HUES48 (cell line): Measurements from ENCODE around the gene CST3.
"Not testable (repeated sequence)": the region's sequence is repeated elsewhere in the genome, so short reads cannot be mapped to it uniquely, and the experiment has no call there.

Experiments
- H3K27ac ChIP-seq: one replicate; pipeline ENCODE4 v1.7.0; 2013; ENCODE audit warnings: low read depth, low read length, inconsistent platforms
- H3K27me3 ChIP-seq: 2 replicates; pipeline ENCODE4 v1.6.1; 2013; ENCODE audit warnings: mild to moderate bottlenecking, low read length; ENCODE audit not compliant: control insufficient read depth, insufficient read depth
- H3K36me3 ChIP-seq: 2 replicates; pipeline ENCODE4 v1.6.1; 2013; ENCODE audit warnings: low read length; ENCODE audit not compliant: control insufficient read depth, insufficient read depth
- H3K4me1 ChIP-seq: 2 replicates; pipeline ENCODE4 v1.6.1; 2013; ENCODE audit warnings: mild to moderate bottlenecking, low read length; ENCODE audit not compliant: control insufficient read depth, insufficient read depth
- H3K4me3 ChIP-seq: 2 replicates; pipeline ENCODE4 v1.5.1; 2013; ENCODE audit warnings: mild to moderate bottlenecking, low read depth, low read length
- H3K9ac ChIP-seq: 2 replicates; pipeline ENCODE4 v1.6.1; 2013; ENCODE audit warnings: mild to moderate bottlenecking, low read depth, low read length, moderate library complexity
- H3K9me3 ChIP-seq: 2 replicates; pipeline ENCODE4 v1.6.1; 2013; ENCODE audit warnings: low read length; ENCODE audit not compliant: control insufficient read depth, insufficient read depth

CST3 gene, protein sequence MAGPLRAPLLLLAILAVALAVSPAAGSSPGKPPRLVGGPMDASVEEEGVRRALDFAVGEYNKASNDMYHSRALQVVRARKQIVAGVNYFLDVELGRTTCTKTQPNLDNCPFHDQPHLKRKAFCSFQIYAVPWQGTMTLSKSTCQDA

DNA sequence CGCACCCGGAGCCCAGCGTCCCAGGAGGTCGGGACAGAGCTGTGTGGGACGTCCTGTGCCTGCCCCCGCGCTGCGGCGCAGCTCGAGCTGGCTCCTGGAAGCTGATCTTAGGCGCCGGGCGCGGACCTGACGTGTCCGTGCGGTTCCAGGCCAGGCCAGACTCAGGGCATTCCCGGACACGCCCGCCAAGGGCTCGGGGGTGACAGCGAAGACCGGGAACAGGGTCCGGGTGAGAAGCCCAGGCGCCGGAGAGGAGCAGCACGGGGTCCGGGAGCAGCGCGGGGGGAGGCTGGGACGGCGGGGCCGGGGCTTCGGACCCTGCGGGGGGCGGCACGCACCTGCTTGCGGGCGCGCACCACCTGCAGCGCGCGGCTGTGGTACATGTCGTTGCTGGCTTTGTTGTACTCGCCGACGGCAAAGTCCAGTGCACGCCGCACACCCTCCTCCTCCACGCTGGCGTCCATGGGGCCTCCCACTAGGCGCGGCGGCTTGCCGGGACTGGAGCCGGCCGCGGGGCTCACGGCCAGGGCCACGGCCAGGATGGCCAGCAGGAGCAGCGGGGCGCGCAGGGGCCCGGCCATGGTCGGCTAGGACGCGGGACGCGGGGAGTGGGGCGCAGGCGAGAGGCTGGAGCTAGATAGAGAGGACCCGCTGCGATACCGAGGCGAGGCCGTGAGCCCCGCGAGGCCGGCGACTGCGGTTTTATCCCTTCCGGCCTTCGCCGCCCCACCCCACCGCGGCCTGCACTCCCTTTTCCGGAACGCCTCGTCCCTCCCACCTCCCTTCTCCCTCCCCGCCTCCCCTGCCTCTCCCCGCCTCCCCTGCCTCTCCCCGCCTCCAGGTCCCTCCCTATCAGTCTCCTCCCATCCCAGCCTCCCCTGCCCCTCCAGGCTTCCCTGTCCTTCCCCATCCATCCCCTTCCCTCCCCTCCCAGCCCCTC lies at the start of gene CST3:
Gene CST3 (minus strand): TSS at position 674 of the 940 bp plus-strand sequence. CDS start 93 bp downstream, at position 581.
- Histone ChIP-seq H3K27ac (no peak within 1 kb of the TSS), H3K9ac (peak within 1 kb of the TSS; percentile 61; the same call in 1 of the 2 replicates)

DNA sequence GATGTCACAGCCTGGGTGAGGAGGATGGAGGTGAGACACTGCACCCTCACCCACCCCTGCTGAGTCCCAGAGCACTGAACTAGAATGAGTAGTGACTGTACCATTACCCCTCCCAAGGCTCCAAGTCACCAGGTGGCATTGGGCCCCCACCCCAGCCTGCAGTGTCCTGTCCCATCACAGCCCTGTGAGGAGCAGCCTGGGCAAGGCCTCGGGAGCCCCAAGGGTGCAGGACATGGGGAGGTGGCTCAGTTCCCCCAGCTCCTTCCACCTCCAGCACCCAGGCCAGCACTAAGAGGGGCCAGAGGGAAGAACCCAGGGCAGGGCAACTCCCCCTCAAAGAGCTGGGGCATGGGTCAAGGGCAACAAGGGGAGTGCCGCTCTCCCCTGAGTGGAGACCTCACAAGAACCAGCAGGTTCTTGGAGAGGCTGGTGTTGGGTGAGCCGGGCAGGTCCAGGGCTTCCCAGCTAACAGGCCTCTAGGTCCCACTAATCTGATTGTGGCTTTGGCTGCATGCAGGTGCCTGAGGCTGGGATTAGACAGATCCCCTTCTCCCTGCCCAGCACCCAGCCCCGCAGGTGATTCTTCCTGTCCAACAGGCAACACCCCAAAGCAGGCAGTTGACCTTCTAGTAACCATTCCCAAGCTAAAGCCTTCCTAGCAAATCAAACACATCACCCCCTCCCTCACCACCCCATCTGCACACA lies 48.4 kb upstream of the CST3 start:
- no peak overlapping the region for H3K4me3 ChIP-seq
- no peak overlapping the region for H3K9ac ChIP-seq
- H3K9me3 ChIP-seq, result no peaks in the 10 kb centered on the region
- H3K36me3 ChIP-seq, result no peaks in the 10 kb centered on the region
- no peaks in the 10 kb centered on the region for H3K27me3 ChIP-seq
- no peaks in the 10 kb centered on the region for H3K4me1 ChIP-seq
- H3K27ac ChIP-seq, result no peak overlapping the region

More for the DNA sequence above, at the start of gene CST3:
- peak within 1 kb of the TSS; percentile 81 for H3K4me3 ChIP-seq
- peaks cover 7% of the 10 kb centered on the region for H3K4me1 ChIP-seq
- no peaks in the 10 kb centered on the region for H3K9me3 ChIP-seq
- H3K27me3 ChIP-seq, result peaks cover 12% of the 10 kb centered on the region
- H3K36me3 ChIP-seq, result no peaks in the 10 kb centered on the region

DNA sequence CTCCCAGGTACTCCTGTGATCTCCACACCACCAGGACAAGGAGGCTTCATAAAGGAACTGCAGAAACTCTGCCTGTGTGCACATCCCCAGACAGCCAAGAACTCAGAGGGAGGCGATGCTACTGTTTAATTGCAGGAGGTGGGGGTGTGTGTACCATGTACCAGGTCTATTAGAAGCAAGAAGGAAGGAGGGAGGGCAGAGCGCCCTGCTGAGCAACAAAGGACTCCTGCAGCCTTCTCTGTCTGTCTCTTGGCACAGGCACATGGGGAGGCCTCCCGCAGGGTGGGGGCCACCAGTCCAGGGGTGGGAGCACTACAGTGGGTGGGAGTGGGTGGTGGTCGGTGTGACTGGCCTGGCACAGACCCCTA lies 47.8 kb upstream of the CST3 start:
- H3K9me3 ChIP-seq, H3K9ac ChIP-seq, H3K4me3 ChIP-seq, H3K4me1 ChIP-seq, H3K27me3 ChIP-seq, H3K36me3 ChIP-seq, H3K27ac ChIP-seq: not testable (repeated sequence)

DNA sequence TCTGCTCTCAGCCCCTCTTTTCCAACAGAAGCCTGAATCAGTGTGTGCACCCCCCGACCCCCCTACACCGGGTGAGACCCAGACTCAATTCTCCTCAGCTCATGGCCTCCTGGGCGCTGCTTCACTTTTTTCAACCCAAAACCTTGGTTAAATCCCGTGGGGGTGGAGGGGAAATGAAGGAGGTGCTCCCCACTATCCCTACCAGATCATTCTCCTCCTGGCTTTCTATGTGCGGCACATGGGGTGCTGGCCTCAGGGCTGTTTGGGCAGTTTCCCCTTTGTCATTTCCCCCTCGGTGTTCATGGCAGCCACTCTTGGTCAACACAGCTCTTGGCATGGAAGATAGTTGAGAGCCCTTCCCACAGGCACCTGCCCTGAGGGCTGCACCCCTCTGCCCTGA lies 46.5 kb upstream of the CST3 start:
- Histone ChIP-seq H3K9me3 (no peaks in the 10 kb centered on the region), H3K4me3 (no peak overlapping the region), H3K27ac (no peak overlapping the region), H3K9ac (no peak overlapping the region), H3K4me1 (no peaks in the 10 kb centered on the region), H3K27me3 (no peaks in the 10 kb centered on the region), H3K36me3 (no peaks in the 10 kb centered on the region)

DNA sequence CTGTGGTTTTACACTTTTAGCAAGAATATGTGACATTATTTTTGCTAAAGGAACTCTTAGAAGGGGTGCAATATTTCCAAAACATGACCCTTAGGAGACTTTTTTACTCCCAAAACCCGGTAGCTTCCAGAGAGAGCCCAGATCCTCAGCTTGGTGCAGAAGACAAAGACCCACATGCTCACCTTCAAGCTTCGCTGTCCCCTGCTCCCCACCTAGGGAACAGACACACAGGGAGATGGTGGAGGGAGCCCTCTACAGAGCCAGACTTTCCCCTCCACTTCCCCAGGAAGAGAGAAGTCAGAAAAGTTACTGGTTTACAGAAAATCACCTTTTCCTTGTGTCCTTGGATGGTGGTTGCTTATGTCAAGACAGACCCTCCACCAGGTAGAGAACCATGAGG lies 46.1 kb upstream of the CST3 start:
- H3K27me3 ChIP-seq, result no peaks in the 10 kb centered on the region
- no peak overlapping the region for H3K27ac ChIP-seq
- no peaks in the 10 kb centered on the region for H3K9me3 ChIP-seq
- no peaks in the 10 kb centered on the region for H3K4me1 ChIP-seq
- no peak overlapping the region for H3K9ac ChIP-seq
- no peaks in the 10 kb centered on the region for H3K36me3 ChIP-seq
- no peak overlapping the region for H3K4me3 ChIP-seq

DNA sequence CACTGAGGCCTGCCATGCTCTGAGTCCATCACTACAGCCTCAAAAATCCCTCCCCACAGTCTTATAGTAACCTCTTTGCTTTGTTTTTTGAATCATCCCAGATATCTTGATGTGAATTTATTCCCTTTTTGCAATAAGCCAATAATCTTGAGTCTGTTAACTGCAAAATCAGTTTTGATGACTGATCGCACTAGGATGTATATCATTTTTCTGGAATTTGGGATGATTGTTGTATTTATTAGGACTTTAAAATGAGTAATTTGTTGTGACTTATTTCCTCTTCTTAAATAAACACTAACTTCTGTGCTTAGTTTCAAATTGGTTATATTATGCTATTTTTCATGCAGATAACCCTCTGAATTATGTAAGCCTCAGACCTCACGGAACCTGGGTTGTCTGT lies 45.5 kb upstream of the CST3 start:
- Histone ChIP-seq H3K9me3 (no peaks in the 10 kb centered on the region), H3K36me3 (no peaks in the 10 kb centered on the region), H3K4me3 (no peak overlapping the region), H3K4me1 (no peaks in the 10 kb centered on the region), H3K27me3 (no peaks in the 10 kb centered on the region), H3K27ac (no peak overlapping the region), H3K9ac (no peak overlapping the region)

DNA sequence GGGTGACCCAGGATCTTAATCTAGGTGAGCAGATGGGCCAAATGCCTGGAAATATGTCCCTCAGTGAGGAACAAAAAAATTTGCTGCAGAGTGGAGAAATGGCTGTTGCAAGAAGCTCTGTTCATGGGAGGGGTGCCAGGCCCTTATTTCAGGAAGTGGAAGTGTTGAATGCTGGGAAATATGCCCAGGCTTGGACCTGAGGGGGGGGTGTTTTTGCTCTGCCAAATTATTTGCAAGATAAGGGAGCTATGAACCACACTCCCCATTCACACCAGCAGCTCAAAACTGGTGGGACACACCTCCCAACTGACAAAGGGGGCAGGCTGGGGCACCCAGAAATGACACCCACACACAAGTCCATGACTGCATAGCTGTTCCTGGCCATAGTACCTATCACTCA lies 42.4 kb upstream of the CST3 start:
- Histone ChIP-seq H3K27ac (no peak overlapping the region), H3K36me3 (no peaks in the 10 kb centered on the region), H3K27me3 (no peaks in the 10 kb centered on the region), H3K4me3 (no peak overlapping the region), H3K9ac (no peak overlapping the region), H3K9me3 (no peaks in the 10 kb centered on the region), H3K4me1 (no peaks in the 10 kb centered on the region)

DNA sequence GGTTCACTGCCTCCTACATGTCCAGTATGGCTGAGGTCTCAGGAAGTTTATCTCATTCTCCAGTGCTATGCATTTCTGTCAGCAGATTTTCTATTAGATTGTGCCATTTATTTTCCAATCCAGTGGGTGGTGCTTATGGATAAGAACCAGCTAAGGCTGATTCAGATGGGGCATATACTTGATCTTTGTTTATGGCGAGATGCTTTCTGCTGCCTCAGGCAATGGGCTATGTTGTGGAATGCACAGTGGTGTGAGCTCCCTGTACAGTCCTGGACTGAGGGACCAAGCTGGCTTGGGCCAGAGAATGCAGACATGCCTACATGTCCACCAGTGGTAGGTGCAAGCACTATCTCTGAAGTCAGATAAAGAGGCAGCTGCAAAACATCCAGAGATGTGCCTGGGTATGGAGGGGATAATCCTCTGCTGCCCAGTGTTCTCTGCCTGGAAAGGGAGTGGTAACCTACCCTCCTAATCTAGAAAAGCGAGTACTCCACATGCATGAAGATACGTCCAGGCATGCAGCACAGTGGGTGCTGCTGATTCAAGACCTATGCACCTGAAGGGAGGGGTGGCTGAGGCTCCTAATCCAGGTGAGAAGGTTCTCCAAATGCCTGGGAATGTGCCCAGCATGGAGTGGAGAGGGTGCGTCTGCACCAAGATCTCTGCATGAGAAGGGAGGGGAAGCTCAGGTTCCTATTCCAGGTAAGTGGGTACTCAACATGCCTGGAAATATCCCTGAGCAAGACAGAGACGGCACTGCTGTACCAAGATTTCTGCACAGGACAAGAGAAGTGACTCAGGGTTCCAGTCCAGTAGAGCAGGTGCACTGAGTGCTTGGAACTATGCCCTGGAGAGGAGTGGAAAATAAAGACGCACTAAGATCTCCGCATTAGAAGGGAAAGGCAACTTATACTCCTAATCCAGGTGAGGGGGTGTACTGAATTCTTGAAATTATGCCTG lies 41.7 kb upstream of the CST3 start:
- no peaks in the 10 kb centered on the region for H3K27me3 ChIP-seq

DNA sequence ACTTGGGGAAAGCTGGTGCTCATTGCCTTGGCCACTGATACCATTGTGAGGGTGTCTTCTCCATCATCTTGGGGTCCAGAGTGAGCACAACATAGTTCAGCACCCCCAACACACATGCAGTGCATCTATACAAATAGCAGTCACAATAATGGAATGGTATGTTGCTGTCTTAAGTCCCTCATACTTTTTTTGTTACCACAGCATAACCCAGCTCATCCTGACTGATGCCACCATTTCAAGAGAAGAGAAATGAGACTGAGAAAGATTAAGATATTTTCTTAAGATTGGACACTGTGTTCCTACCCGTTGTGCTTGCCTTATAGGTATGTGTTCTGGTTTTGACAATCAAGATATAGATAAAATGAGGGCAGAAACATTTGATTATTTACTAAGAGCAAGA lies 35.5 kb upstream of the CST3 start:
- Histone ChIP-seq H3K9ac (no peak overlapping the region), H3K4me1 (no peaks in the 10 kb centered on the region), H3K27ac (no peak overlapping the region), H3K9me3 (no peaks in the 10 kb centered on the region), H3K27me3 (no peaks in the 10 kb centered on the region), H3K36me3 (no peaks in the 10 kb centered on the region), H3K4me3 (no peak overlapping the region)

More for the DNA sequence above, 41.7 kb upstream of the CST3 start:
- H3K9ac ChIP-seq, result no peak overlapping the region
- no peaks in the 10 kb centered on the region for H3K4me1 ChIP-seq
- H3K27ac ChIP-seq, result no peak overlapping the region
- H3K4me3 ChIP-seq, result no peak overlapping the region
- H3K9me3 ChIP-seq, result no peaks in the 10 kb centered on the region
- H3K36me3 ChIP-seq, result no peaks in the 10 kb centered on the region

DNA sequence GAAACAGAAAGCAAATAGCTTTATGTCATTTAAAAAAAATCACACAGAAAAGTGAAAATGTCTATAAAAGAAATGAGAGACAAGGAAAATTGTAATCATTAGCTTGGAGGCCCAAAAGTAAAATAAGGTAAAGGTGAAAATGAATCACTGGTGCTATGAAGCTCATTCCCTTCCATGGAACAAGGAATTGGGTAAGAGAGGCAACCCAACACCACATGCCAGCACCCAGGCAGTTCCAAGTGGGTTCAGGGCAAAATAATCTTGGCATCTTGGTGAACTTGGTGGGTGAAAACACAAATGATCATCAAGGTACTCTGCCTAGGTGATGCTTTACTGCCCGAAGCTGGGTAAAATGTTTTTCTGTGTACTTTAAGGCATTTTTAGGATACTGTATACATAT lies 34.4 kb upstream of the CST3 start:
- H3K9ac ChIP-seq, result no peak overlapping the region
- H3K4me3 ChIP-seq, result no peak overlapping the region
- H3K9me3 ChIP-seq, result no peaks in the 10 kb centered on the region
- no peaks in the 10 kb centered on the region for H3K4me1 ChIP-seq
- no peak overlapping the region for H3K27ac ChIP-seq
- H3K27me3 ChIP-seq, result no peaks in the 10 kb centered on the region
- H3K36me3 ChIP-seq, result no peaks in the 10 kb centered on the region
